HL-60 (cell line): ENCODE measurements around the gene FXYD2.

Experiments
- CTCF ChIP-seq: IDR thresholded peaks from one replicate; pipeline ENCODE4 v1.5.1; 2011; ENCODE audit warnings: low read length, control low read depth, inconsistent platforms; ENCODE audit not compliant: insufficient read depth
- POLR2AphosphoS5 ChIP-seq: IDR thresholded peaks from 2 replicates; pipeline ENCODE4 v1.6.1; 2012; ENCODE audit warnings: low read depth

- TF ChIP-seq POLR2AphosphoS5 (no peak), CTCF (no peak)
Measured at GRCh38 chr11:117830674-117831351, 6.3 kb upstream of the FXYD2 start.
